Activated CD8-positive, alpha-beta memory T cell treated with anti-CD3 and anti-CD28 coated beads for 24 hours (primary cell): ENCODE data around the gene B3GNT5.
"Not testable (repeated sequence)": the region's sequence is repeated elsewhere in the genome, so short reads cannot be mapped to it uniquely, and the experiment has no call there.

Source experiments
- DNase-seq: peaks from one replicate; pipeline ENCODE4 v3.0.0-alpha.2; 2020

The B3GNT5 gene, protein sequence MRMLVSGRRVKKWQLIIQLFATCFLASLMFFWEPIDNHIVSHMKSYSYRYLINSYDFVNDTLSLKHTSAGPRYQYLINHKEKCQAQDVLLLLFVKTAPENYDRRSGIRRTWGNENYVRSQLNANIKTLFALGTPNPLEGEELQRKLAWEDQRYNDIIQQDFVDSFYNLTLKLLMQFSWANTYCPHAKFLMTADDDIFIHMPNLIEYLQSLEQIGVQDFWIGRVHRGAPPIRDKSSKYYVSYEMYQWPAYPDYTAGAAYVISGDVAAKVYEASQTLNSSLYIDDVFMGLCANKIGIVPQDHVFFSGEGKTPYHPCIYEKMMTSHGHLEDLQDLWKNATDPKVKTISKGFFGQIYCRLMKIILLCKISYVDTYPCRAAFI

GRCh38 chr3:183252973-183253527 lies at the start of gene B3GNT5:
TSS of gene B3GNT5 (plus strand) at chr3:183253253. CDS start at chr3:183269799, 16,546 bp downstream.
- DNase-seq, result no peak

DNA sequence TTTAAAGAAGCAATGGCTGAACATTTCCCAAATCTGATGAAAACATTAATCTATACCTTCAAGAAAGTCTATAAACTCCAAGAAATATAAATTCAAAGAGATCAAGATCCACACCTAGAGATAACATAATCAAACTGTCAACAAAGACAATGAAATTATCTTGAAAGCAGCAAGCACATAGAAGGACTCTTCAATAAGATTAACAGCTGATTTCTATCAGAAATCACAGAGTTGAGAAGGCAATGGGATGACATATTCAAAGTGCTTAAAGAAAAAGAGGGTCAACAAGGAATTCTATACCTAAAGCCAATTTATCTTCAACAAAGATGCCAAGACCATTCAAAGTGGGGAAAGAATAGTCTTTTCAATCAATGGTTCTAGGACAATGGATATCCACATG lies 49.4 kb upstream of the B3GNT5 start:
- DNase-seq, result no peak

DNA sequence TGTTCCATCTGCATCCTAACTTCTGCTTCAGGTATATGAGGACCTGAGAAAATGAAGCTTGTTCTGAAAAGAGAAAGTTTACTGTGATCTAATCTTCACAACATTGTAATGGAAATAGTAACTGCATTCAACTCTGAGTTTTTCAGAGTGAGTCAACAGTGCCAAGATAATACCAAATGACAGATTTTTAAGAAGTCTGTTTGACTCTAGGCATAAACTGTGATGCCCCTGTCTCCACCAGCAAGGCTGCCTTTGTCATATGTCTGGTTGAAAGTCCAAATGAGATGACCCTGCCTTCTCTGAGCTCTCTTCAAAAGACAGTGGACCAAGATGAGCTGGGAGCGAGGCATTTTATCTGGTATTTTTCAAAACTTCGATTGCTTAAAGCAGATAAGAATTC lies 44.8 kb upstream of the B3GNT5 start:
- no peak for DNase-seq

DNA sequence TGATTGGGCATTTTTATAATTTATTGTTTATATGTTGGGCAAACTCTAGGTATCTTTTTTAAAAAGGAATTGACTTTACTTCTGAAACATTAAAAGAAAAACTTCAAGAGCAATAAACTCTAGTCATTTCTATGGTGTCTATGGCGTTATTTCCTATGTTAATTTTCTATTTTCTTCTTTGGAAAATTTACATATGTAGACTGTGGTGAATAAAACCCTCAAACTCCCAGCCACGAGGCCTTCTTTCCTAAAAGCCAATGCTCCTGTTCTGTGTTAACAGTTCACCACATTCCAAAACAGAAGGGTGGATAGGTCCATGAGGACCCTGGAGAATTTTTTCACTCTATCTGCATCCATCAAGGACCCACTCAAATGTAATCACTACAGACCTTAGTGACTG lies 44.3 kb upstream of the B3GNT5 start:
- no peak for DNase-seq

DNA sequence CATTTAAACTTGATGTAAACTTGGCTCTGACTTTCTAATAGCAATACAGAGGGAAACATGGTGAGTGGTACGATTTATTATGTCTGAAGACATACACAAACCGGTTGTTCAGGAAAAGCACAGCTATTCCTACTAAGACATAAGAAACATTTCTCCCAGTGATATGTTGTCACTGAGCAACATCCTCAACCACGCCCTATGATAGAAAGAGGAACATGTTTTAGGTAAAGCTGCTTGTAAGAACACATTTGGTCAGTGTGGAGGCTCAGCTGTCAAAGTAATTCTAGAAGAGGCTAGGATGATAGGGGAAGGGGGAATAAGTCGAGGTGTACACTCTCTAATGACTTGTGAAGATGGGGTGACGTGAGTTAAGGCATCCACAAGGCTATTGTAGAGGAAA lies 42.7 kb upstream of the B3GNT5 start:
- DNase-seq, result no peak

GRCh38 chr3:183210862-183211341 lies 42.2 kb upstream of the B3GNT5 start:
- peak; percentile 73 for DNase-seq

DNA sequence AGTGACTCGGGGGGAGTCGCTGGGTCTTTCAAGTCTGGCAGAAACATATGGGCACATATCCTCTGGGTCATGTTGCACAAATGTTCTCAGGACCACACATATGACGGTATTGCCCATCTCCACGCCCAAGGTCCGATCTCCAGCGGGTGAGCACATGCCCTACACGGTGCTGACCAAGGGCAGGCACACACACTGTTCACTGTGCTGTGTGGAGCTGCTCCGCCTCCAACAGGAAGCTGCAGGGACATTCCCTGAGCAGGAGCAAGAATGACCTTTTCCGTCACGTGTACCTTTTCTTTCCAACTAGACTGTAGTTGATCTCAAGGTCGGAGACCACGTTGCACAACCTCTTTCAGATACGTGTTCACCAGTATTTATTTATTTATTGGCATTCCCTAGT lies 41.7 kb upstream of the B3GNT5 start:
- no peak for DNase-seq

DNA sequence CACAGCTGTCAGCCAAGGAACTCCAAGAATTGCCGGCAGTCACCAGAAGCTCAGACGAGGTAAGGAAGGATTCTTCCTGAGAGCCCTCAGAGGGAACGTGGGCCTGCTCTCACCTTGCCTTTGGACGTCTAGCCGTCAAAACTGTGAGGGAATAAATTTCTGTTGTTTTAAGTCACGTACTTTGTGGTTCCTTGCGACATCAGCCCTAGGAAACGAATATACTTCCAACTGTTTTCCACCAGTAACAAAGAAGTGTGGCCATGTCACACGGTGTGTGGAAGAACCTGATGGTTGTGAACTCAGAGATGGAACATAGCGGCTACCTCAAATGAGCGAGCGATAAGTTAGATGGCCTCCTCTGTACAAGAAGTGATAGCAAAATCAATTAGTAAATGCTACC lies 41.0 kb upstream of the B3GNT5 start:
- no peak for DNase-seq

GRCh38 chr3:183212565-183212964 lies 40.5 kb upstream of the B3GNT5 start:
- no peak for DNase-seq

- DNase-seq, result no peak
Observed at GRCh38 chr3:183213415-183214276, 39.4 kb upstream of the B3GNT5 start.

- DNase-seq, result no peak
Observed at GRCh38 chr3:183214277-183214612, 38.8 kb upstream of the B3GNT5 start.

DNA sequence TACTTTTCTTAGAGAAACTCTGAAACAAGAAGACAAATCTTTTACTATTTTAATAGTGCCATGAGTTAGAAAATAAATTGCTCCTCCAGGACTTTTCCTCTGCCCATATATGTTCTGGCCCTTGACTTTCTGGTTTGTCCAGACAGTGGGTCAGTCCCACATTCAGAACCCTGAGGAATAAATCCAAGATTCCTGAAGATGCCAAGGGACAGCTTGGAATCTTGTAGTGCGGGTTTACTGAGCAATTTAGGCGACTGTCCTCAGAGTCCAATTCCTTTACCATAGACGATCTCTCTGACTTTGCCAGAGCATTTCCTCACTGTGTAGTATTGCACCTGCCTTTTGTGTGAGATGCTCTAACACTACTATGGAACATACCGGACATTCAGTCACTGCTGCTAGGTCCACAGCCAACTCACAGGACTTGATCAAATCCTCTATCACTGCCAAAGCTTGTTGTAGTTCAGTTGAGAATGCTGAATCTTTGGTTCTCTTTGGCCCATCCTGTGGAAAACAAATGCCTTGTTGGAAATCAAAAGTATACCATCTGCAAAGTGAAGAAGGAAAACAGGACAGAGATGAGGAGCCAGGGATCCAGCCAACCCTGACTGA lies 37.4 kb upstream of the B3GNT5 start:
- no peak for DNase-seq

- DNase-seq, result no peak
Observed at GRCh38 chr3:183217548-183218332, 35.3 kb upstream of the B3GNT5 start.

DNA sequence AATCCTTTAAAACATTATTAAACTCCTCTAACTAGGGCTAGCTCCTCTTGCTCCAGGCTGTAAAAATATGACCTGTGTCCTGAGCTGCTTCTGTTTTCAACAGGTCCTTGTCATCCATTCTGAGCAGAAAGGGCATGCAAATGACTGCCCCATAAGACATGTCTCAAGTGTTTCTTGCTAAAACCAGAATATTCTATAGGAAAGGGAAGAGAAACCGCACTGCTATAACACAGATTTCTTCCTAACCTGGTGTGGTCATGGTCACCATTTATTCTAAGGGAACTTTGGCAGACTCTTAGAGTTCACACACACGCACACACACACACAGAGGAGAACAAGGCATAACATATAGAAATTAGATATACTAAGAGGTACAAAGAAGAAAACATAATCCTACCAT lies 34.2 kb upstream of the B3GNT5 start:
- DNase-seq, result no peak

GRCh38 chr3:183220828-183221227 lies 32.2 kb upstream of the B3GNT5 start:
- no peak for DNase-seq

- DNase-seq, result no peak
Observed at GRCh38 chr3:183222631-183223235, 30.3 kb upstream of the B3GNT5 start.

- DNase-seq, result peak; percentile 65
Observed at GRCh38 chr3:183224180-183224970, 28.7 kb upstream of the B3GNT5 start.

DNA sequence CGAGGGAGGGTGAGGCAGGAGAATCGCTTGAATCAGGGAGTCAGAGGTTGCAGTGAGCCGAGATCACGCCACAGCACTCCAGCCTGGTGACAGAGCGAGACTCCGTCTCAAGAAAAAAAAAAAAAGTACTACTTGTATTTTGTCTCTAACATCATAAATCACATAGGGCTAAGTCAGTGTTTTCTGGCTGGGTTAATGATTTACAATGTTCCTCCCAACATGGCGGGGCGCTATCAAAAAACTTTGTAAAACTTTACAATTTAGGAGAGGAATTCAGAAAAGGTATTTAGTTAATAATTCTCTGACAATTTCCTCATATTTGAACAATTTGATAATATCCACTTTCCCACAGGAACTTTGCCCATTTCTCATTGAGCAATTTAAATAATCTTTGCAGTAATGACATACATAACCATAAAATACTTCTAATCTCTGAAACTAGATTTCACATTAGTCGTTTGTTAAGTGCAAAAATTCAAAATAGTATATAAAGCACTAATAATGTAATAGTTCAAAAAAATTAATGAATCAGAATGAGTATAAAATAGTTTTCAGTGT lies 26.6 kb upstream of the B3GNT5 start:
- no peak for DNase-seq

DNA sequence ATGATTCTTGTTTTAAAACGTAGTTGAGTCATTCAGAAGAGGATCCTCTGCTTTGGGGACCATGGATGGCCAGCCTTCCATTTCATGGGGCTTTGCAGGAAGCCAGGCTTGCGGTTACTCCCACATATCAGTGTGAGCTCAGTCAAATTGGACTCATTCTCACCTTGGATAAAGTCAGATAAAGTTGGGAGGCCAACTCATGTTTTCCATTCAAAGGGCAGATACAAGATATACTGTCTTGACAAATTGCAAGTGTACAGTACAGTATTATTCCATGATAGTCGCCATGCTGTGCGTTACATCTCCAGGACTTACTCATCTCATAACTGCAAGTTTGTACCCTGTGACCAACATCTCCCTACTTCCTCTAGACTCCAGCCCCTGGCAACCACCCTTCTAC lies 25.5 kb upstream of the B3GNT5 start:
- no peak for DNase-seq

- no peak for DNase-seq
Observed at GRCh38 chr3:183229178-183229577, 23.9 kb upstream of the B3GNT5 start.

- not testable (repeated sequence) for DNase-seq
Observed at GRCh38 chr3:183230251-183230650, 22.8 kb upstream of the B3GNT5 start.
